ENCODE results near the gene ELF3. TPM values are rescaled to one million over a fixed set of nuclear protein-coding genes. Genes with fewer than 3 reads are reported as not detected.
"Not testable (repeated sequence)": the region's sequence is repeated elsewhere in the genome, so short reads cannot be mapped to it uniquely, and the experiment has no call there.

ELF3 gene
- total RNA-seq, 1 donor from 2014 or later: 4.8 TPM

DNA sequence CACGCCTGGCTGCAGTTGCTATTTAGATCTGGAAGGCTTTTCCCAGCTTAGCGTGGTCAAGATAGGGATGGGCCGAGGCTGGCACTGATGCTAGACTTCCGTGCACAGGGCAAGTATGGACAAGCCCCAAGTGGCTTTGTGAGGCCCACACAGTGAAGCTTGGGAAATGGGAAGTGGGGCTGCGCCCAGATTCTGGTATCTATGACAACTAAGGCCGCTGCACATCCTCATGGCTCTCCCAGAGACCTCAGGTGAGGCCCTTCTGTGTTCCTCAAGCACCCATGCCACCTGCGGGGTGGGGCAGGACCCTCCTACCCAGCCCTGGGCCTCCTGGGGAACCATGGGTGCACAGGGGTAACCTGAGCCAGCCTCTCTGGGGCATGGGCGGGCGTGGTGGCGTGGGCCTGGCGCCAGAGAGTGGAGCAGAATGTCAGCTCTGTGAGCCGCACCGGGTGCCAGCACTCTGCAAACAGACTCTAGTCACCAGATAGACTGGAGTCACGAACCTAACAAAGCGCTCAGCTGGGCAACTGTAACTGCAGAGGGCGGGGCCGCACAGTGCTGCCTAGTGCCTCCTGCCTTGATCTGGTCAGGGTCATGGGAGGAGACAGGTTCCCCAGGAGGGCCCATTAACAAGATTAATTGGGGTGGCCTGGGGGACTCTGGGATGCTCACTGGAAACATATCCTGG is 46.4 kb downstream of the ELF3 start:
- Mint-ChIP-seq H3K36me3 (ENCODE audit: low read depth) (no peaks in the 10 kb centered on the region), H3K27ac (no peak overlapping the region), H3K9me3 (no peaks in the 10 kb centered on the region), H3K4me1 (no peaks in the 10 kb centered on the region), H3K4me3 (no peak overlapping the region), H3K27me3 (peaks cover 4% of the 10 kb centered on the region)
- intact Hi-C loops (cut with micrococcal nuclease): no loop called here
- TF ChIP-seq, protein P1, sequence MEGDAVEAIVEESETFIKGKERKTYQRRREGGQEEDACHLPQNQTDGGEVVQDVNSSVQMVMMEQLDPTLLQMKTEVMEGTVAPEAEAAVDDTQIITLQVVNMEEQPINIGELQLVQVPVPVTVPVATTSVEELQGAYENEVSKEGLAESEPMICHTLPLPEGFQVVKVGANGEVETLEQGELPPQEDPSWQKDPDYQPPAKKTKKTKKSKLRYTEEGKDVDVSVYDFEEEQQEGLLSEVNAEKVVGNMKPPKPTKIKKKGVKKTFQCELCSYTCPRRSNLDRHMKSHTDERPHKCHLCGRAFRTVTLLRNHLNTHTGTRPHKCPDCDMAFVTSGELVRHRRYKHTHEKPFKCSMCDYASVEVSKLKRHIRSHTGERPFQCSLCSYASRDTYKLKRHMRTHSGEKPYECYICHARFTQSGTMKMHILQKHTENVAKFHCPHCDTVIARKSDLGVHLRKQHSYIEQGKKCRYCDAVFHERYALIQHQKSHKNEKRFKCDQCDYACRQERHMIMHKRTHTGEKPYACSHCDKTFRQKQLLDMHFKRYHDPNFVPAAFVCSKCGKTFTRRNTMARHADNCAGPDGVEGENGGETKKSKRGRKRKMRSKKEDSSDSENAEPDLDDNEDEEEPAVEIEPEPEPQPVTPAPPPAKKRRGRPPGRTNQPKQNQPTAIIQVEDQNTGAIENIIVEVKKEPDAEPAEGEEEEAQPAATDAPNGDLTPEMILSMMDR (IDR thresholded peaks at IDR 0.05): no peak
- ChIA-PET CTCF (no interaction called here), POLR2A (no interaction called here)
- ATAC-seq (ENCODE audit: low read depth): no peak
- DNase-seq: no peak

DNA sequence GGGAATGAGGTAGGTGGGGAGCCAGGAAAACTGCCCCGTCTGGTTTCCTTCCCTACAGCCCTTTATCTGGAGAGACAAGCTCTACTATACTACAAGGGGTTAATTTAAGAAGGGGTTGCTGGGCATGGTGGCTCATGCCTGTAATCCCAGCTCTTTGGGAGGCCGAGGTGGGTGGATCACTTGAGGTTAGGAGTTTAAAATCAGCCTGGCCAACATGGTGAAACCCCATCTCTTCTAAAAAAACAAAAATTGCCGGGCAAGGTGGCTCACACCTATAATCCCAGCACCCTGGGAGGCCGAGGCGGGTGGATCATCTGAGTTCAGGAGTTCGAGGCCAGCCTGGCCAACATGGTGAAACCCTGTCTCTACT is 46.9 kb downstream of the ELF3 start:
- H3K4me3 Mint-ChIP-seq; DNase-seq; H3K36me3 Mint-ChIP-seq (ENCODE audit: low read depth); H3K9me3 Mint-ChIP-seq; ATAC-seq (ENCODE audit: low read depth); CTCF ChIA-PET; H3K27ac Mint-ChIP-seq; H3K27me3 Mint-ChIP-seq; H3K4me1 Mint-ChIP-seq; intact Hi-C loops (cut with micrococcal nuclease); POLR2A ChIA-PET: not testable (repeated sequence)

DNA sequence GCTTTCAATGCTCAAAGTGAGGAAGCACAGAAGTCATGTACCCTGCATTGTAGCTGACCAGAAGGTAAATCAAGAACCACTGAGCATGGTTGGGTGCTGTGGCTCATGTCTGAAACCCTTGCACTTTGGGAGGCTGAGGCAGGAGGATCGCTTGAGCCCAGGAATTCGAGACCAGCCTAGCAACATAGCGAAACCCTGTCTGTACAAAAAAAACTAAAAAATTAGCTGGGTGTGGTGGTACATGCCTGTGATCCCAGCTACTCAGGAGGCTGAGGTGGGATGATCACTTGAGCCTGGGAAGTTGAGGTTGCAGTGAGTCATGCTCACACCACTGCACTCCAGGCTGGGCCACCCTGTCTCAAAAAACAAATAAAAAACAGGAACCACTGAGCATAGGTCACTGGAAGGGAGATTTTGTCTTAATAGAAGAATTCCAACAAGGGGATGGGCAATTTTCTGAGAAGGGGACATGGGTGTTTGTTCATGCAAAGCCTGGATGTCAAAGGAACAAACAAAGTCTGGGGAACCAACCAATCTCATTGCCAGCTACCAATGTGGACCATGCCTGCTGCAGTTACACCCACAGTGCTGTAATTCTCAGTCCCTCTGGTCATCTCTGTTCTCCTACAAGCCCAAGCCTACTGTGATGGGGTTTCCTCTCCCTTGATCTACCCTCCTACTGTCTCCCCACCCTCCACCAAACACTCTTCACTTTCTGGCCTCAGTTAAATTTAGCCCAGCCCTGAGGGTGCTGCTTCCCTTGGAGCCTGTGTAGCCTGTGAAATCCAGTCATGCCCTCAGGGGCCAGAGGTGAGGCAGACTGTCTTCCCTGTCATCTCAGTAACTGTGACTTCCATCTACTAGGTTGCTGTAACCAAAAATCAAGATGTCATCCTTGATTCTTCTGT is 47.9 kb downstream of the ELF3 start:
- intact Hi-C loops (cut with micrococcal nuclease): no loop called here
- POLR2A ChIA-PET: no interaction called here
- peaks cover 7% of the 10 kb centered on the region for H3K27me3 Mint-ChIP-seq

DNA sequence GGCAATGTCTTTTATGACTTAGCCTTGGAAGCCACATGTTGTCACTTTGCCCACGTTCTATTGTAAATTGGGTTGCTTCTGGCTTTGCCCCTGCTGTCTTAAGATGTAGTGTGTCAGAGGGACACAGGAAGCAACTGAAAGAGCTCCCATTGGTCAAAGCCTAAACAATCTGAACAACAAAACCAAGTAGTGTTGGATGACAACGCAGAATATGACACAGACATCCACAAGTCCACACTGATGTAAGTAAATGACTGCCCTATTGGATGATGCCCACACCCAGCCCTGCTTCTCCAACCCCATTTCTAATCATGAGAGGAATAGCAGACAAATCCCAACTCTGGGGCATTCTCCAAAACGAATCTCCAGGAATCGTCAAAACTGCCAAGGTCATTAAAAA is 50.7 kb downstream of the ELF3 start:
- POLR2A ChIA-PET: no interaction called here
- H3K9me3 Mint-ChIP-seq: no peaks in the 10 kb centered on the region
- H3K4me1 Mint-ChIP-seq: no peaks in the 10 kb centered on the region
- peaks cover 7% of the 10 kb centered on the region for H3K27me3 Mint-ChIP-seq
- intact Hi-C loops (cut with micrococcal nuclease): no loop called here
- H3K27ac Mint-ChIP-seq: no peak overlapping the region
- DNase-seq (no peak), ATAC-seq (ENCODE audit: low read depth) (no peak)
- CTCF ChIA-PET: no interaction called here
- H3K4me3 Mint-ChIP-seq: no peak overlapping the region
- TF ChIP-seq, protein P1 (IDR thresholded peaks at IDR 0.05): no peak
- no peaks in the 10 kb centered on the region for H3K36me3 Mint-ChIP-seq (ENCODE audit: low read depth)

More for the DNA sequence above, 47.9 kb downstream of the ELF3 start:
- no peak overlapping the region for H3K27ac Mint-ChIP-seq
- H3K36me3 Mint-ChIP-seq (ENCODE audit: low read depth): no peaks in the 10 kb centered on the region
- H3K4me3 Mint-ChIP-seq: no peak overlapping the region
- H3K4me1 Mint-ChIP-seq: no peaks in the 10 kb centered on the region
- no peaks in the 10 kb centered on the region for H3K9me3 Mint-ChIP-seq
- no peak for ATAC-seq (ENCODE audit: low read depth)
- DNase-seq: no peak
- CTCF ChIA-PET: no interaction called here
- TF ChIP-seq, protein P1 (IDR thresholded peaks at IDR 0.05): no peak

DNA sequence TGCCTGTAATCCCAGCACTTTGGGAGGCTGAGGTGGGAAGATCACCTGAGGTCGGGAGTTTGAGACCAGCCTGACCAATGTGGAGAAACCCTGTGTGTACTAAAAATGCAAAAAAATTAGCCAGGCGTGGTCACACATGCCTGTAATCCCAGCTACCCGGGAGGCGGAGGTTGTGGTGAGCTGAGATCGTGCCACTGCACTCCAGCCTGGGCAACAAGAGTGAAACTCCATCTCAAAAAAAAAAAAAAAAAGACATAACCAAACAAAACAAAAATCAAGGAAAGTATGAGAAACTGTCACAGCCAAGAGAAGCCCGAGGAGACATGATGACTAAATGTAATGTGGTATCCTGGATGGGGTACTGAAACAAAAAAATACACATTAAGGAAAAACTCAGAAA is 51.4 kb downstream of the ELF3 start:
- H3K27me3 Mint-ChIP-seq; DNase-seq; ATAC-seq (ENCODE audit: low read depth); H3K36me3 Mint-ChIP-seq (ENCODE audit: low read depth); H3K4me3 Mint-ChIP-seq; H3K27ac Mint-ChIP-seq; POLR2A ChIA-PET; H3K9me3 Mint-ChIP-seq; intact Hi-C loops (cut with micrococcal nuclease); H3K4me1 Mint-ChIP-seq; CTCF ChIA-PET: not testable (repeated sequence)

DNA sequence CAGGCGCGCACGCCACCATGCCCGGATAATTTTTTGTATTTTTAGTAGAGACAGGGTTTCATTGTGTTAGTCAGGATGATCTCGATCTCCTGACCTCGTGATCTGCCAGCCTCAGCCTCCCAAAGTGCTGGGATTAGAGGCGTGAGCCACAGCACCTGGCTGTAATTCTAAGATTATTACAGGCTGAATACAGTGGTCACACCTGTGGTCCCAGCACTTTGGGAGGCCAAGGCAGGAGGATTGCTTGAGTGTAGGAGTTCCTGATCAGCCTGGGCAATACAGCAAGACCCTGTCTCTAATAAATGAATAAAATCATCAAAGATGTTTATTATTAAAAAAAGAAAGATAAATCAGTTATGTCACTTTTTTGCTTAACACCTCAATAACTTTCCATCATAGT is 52.2 kb downstream of the ELF3 start:
- intact Hi-C loops (cut with micrococcal nuclease); H3K27ac Mint-ChIP-seq; POLR2A ChIA-PET: not testable (repeated sequence)

More for the DNA sequence above, 52.2 kb downstream of the ELF3 start:
- H3K9me3 Mint-ChIP-seq; H3K4me3 Mint-ChIP-seq; ATAC-seq (ENCODE audit: low read depth); H3K27me3 Mint-ChIP-seq; H3K4me1 Mint-ChIP-seq; DNase-seq; H3K36me3 Mint-ChIP-seq (ENCODE audit: low read depth); CTCF ChIA-PET: not testable (repeated sequence)
